IPS-20b (cell line): ENCODE results near the gene PPP1R7.

ENCODE experiments used
- H3K27ac ChIP-seq: one replicate; pipeline ENCODE4 v1.5.1; 2013; ENCODE audit warnings: low read length
- H3K27me3 ChIP-seq: 2 replicates; pipeline ENCODE4 v1.6.1; 2013; ENCODE audit warnings: mild to moderate bottlenecking, low read length, inconsistent platforms; ENCODE audit not compliant: insufficient read depth
- H3K36me3 ChIP-seq: 2 replicates; pipeline ENCODE4 v1.6.1; 2013; ENCODE audit warnings: low read depth, mild to moderate bottlenecking, inconsistent platforms, low read length, moderate library complexity; ENCODE audit not compliant: insufficient read depth
- H3K4me1 ChIP-seq: 2 replicates; pipeline ENCODE4 v1.6.1; 2013; ENCODE audit warnings: mild to moderate bottlenecking, control low read depth, inconsistent platforms, low read length, moderate library complexity; ENCODE audit not compliant: insufficient read depth
- H3K4me3 ChIP-seq: 2 replicates; pipeline ENCODE4 v1.5.1; 2013; ENCODE audit warnings: mild to moderate bottlenecking, low read length, inconsistent platforms
- H3K9ac ChIP-seq: 2 replicates; pipeline ENCODE4 v1.6.1; 2013; ENCODE audit warnings: low read depth, mild to moderate bottlenecking, inconsistent platforms, low read length, moderate library complexity
- H3K9me3 ChIP-seq: 2 replicates; pipeline ENCODE4 v1.6.1; 2013; ENCODE audit warnings: mild to moderate bottlenecking, low read depth, low read length, inconsistent platforms; ENCODE audit not compliant: insufficient read depth

Gene PPP1R7

DNA sequence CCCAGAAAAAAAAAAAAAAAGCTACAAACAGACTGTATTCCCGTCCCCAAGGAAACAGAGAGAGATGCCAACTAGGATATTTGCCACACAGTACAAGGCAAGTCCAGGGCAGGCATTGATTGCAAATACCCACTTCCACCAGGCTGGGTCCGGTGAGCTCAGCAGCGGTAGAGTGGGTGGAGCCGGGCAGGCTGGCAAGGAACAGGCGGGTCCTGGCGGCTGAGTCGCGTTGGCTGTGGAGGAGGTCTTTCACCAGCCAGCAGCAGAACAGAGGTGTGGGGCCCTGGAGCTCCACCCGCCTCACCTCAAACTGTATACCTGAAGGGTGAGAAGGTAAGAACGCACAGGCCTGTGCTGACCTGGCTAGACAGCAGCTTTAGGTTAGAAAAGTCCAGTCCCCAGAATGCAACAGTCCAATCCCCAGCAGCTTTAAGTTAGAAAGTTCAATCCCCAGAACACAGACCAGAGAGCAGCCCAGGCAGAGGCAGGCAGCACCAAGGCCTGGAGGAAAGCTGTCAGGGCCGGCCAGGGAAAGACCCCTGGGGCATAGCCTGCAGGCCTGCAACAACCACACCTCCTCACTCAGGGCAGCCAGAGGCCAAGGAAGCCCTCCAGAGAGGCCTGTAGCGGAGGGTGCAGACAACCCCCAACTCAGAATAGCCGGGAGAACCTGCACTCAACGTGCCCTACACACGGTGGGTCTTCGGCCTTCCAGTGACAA lies 26.3 kb upstream of the PPP1R7 start:
- Histone ChIP-seq H3K36me3 (peaks cover 48% of the 10 kb centered on the region), H3K27me3 (no peaks in the 10 kb centered on the region), H3K4me1 (no peaks in the 10 kb centered on the region), H3K9me3 (no peaks in the 10 kb centered on the region), H3K9ac (no peak overlapping the region), H3K27ac (no peak overlapping the region), H3K4me3 (no peak overlapping the region)

DNA sequence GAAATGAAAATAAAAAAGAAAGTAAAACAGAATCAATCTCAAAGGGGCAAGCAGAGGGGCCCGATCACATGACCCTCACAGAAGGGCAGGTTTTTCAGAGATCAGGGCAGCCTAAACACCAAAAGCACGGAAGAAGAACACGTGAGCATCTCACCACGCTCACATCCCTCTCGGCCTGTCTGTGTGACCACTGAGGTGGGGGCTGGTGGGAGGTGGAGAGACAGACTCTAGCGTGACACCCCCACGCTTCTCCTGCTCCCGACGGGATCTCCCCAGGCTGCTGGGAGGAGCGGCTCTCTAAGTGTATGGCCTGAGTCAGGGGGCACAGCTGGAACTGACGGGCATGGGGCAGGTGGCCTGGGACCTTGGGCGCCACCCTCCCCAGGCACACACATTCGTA lies 24.6 kb upstream of the PPP1R7 start:
- Histone ChIP-seq H3K36me3 (peaks cover 52% of the 10 kb centered on the region), H3K27ac (no peak overlapping the region), H3K4me1 (no peaks in the 10 kb centered on the region), H3K27me3 (no peaks in the 10 kb centered on the region), H3K9me3 (no peaks in the 10 kb centered on the region), H3K9ac (no peak overlapping the region), H3K4me3 (no peak overlapping the region)

DNA sequence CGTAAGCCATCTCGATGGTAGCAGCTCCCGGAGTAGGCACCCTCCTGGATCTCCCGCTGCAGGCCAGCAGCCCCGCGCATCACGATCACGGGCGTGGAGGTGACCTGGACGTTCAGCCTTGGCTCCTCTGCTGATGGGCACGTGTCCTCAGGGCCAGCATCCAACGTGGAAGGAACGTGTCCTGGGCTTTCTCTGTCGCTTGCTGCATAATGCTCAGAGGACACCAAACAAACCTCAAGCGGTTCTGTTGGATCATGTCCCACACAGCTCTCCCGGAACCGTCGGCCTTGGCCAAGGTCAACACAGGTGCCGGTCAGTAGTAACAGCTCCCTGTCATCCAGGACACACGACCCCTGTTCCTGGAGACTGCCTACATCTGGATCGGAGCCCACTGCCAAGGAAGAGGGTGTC lies 24.1 kb upstream of the PPP1R7 start:
- H3K27ac ChIP-seq = no peak overlapping the region
- no peaks in the 10 kb centered on the region for H3K9me3 ChIP-seq
- H3K9ac ChIP-seq = no peak overlapping the region
- H3K27me3 ChIP-seq = no peaks in the 10 kb centered on the region
- no peaks in the 10 kb centered on the region for H3K4me1 ChIP-seq
- H3K36me3 ChIP-seq = peaks cover 49% of the 10 kb centered on the region
- no peak overlapping the region for H3K4me3 ChIP-seq

DNA sequence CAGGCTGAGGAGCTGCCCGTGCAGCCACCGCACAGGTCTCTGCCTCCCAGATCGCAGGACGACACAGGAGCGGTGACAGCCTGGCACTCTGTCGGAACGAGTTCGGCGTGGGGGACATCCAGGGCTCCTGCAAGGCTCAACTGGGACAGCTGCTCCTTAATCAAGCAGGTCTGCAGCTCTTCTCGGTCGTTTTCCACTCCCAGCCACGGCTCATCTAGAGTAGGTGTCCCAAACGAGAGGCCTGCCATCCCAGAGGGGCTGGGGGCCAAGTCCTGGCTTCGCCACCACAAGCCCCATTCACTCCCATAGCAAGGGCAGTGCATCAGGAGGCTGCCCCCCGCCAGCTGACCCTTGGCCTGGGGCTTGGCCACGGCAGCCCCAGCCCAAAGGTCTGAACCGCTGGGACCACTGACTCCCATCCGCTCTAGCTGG lies 23.5 kb upstream of the PPP1R7 start:
- H3K27me3 ChIP-seq = no peaks in the 10 kb centered on the region
- no peak overlapping the region for H3K27ac ChIP-seq
- H3K36me3 ChIP-seq = peaks cover 45% of the 10 kb centered on the region
- no peak overlapping the region for H3K9ac ChIP-seq
- H3K4me1 ChIP-seq = no peaks in the 10 kb centered on the region
- no peaks in the 10 kb centered on the region for H3K9me3 ChIP-seq
- H3K4me3 ChIP-seq = no peak overlapping the region

DNA sequence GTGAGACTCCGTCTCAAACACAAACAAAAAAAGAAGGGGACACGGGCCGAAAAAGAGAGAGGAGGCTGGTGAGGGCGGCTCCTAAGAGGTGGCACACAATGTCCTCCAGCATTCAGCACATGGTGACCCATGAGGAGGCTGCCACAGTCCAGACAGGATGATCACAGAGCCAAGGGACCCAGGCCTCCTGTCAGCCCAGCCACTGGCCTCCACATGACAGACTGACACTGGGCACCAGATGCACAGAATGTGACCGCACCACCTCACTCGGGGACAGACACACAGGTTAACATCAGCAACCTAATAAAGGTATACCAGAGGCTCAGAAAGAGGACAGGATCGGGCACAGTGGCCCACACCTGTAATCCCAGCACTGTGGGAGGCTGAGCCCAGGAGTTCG lies 22.0 kb upstream of the PPP1R7 start:
- Histone ChIP-seq H3K36me3 (peaks cover 47% of the 10 kb centered on the region), H3K27ac (no peak overlapping the region), H3K9ac (no peak overlapping the region), H3K9me3 (no peaks in the 10 kb centered on the region), H3K27me3 (no peaks in the 10 kb centered on the region), H3K4me3 (no peak overlapping the region), H3K4me1 (no peaks in the 10 kb centered on the region)

DNA sequence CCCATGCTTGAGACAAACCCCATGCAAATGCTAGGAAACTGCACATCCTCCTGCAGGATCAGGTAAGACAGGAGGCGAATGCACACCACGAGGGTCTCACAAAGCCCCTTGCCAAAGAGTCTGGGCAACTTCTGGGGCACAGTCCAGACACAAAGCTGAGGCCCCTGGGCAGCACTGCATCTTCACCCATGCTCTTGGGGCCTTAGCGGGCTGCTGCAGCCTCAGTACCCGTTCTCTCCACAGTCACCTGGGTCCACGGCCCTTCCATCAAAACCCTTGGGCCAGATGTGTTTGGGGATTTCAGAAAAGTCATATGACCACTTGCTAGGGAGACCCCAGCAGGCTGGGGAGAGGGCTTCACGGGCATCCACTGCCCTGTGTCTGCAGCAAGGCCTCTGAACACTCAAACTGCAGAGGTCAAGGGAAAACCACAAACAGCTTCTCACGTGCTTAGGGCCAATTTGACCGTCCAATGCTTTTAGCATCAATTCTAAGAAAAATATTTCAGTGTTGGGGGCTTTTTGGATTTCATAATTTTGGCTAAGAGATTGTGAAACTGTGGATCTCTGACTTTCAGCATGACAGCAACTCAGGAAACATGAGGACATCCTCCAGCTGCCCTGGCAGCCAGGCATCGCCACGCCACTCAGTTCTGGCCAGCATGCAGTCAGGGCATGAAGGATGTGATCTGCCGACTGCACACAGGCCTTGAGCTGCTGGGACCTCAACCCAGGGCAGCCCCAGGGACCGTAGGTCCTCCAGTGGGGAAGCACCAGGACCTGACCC lies 21.0 kb upstream of the PPP1R7 start:
- Histone ChIP-seq H3K36me3 (peaks cover 43% of the 10 kb centered on the region), H3K4me1 (no peaks in the 10 kb centered on the region), H3K27ac (no peak overlapping the region)

DNA sequence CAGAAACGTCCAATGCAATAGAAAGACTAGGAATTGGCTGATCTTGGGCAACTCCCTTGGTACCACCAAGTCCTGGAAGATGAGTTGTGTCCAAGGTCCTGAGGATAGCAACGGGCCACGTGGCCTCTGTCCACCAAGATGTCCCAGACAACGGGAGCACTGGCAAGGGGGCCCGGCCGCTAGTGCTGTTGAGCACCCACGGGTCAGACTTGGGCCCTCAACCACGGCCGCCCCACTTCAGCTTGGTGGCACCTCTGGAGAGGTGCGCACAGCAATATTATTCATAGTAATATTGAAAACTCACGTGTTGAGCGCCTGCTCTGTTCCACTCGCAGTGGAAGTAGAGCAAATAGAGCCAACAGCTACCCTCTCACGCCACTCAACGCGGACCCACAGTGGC lies 20.0 kb upstream of the PPP1R7 start:
- Histone ChIP-seq H3K27me3 (no peaks in the 10 kb centered on the region), H3K4me3 (no peak overlapping the region), H3K9me3 (no peaks in the 10 kb centered on the region), H3K36me3 (peaks cover 49% of the 10 kb centered on the region), H3K27ac (no peak overlapping the region), H3K9ac (no peak overlapping the region), H3K4me1 (no peaks in the 10 kb centered on the region)

More for the DNA sequence above, 21.0 kb upstream of the PPP1R7 start:
- no peaks in the 10 kb centered on the region for H3K27me3 ChIP-seq
- H3K9me3 ChIP-seq = no peaks in the 10 kb centered on the region
- no peak overlapping the region for H3K9ac ChIP-seq
- no peak overlapping the region for H3K4me3 ChIP-seq

DNA sequence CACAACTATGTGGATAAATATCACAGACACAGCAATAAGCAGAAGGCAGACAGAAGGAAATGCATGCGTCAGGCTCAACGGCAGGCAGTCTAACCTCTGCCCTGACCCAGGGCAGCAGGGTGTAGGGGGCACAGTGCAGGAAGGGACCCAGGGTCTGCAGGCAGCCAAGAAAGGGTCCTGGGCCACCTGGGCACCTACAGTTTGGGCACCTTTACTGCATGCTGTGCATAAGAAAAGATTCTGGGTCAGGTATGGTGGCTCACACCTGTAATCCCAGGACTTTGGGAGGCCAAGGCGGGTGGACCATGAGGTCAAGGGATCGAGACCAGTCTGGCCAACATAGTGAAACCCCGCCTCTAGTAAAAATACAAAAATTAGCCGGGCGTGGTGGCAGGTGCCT lies 18.7 kb upstream of the PPP1R7 start:
- H3K9ac ChIP-seq = no peak overlapping the region
- no peak overlapping the region for H3K27ac ChIP-seq
- peaks cover 52% of the 10 kb centered on the region for H3K36me3 ChIP-seq
- no peak overlapping the region for H3K4me3 ChIP-seq
- H3K27me3 ChIP-seq = no peaks in the 10 kb centered on the region
- H3K9me3 ChIP-seq = no peaks in the 10 kb centered on the region
- no peaks in the 10 kb centered on the region for H3K4me1 ChIP-seq

DNA sequence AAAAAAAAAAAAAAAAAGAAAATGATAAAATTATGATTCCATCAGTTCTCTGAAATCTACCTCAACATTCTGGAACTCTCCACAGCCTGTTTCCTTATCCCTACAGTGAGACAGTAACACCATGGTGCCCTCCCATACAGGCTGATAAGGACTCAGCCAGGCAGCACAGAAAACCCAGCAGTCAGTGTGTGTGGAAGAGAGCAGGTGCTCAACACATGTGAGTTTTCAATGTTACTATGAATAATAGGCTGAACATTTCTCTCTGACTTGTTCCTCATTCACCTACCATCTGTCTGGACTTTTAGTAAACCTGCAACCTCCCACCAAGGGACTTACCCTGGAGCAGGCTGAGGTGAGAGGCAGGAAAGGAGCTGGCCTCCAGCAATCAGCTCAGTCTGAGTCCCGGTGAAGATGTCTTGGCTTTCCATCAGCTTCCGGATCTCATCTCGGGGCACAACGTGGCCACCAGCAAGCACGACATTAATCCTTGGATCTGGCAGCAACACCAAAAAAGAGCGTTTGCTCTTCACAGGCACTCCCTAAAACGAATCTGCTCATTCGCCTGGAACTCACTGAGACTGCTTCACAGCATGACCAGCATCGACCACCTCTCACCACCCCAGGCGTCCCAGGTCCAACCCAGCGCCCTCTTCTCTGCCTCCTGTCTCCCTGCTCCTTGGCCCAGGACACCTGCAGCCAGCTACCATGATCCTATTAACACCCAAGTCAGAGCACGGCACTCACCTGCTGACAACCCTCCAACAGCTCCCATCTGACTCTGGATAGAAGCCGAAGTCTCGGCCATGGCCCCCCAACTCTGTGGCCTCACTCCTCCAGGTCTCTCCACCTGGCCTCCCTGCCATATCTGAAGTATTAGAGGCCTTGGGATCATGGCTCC lies 17.5 kb upstream of the PPP1R7 start:
- no peaks in the 10 kb centered on the region for H3K9me3 ChIP-seq
- no peaks in the 10 kb centered on the region for H3K27me3 ChIP-seq
- no peaks in the 10 kb centered on the region for H3K4me1 ChIP-seq
- no peak overlapping the region for H3K4me3 ChIP-seq
- no peak overlapping the region for H3K27ac ChIP-seq
- peaks cover 52% of the 10 kb centered on the region for H3K36me3 ChIP-seq
- no peak overlapping the region for H3K9ac ChIP-seq

DNA sequence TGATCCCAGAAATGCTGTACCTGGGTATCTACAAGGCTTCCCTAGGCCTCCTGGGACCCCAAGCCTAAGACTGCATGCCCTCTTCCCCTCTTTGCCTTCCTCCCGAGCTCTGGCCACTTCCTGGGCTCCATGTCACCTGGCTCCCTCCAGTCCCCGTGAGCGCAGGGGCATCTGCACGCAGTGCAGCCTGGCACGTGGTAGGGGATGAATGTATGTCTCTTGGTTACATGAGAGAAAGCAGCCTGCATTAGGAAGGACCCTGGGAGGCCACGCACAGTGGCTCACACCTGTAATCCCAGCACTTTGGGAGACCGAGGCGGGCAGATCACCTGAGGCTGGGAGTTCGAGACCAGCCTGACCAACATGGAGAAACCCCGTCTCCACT lies 16.8 kb upstream of the PPP1R7 start:
- Histone ChIP-seq H3K36me3 (peaks cover 58% of the 10 kb centered on the region), H3K4me1 (no peaks in the 10 kb centered on the region), H3K27ac (no peak overlapping the region), H3K9me3 (no peaks in the 10 kb centered on the region), H3K9ac (no peak overlapping the region), H3K27me3 (no peaks in the 10 kb centered on the region), H3K4me3 (no peak overlapping the region)

DNA sequence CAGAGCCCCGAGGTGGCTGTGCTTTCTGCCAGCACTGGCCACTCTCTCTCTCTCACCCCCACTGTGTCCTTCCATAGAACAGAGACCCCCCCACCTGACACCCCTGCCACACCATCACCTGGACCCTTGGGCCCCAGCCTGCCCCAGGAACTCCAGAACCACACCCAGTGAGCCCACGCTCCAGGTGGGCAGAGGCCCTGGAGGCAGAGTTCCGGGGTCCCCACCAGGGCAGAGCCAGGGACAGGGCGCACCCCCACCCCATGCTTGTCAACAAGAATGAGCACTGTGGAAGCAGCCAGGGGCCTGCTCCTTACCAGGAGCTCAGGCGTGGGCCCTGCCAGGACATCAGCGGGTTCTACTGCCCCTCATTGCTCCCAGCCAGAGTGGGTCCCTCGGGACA lies 15.6 kb upstream of the PPP1R7 start:
- H3K9ac ChIP-seq = no peak overlapping the region
- H3K27me3 ChIP-seq = no peaks in the 10 kb centered on the region
- no peak overlapping the region for H3K27ac ChIP-seq
- peaks cover 70% of the 10 kb centered on the region for H3K36me3 ChIP-seq
- no peak overlapping the region for H3K4me3 ChIP-seq
- H3K9me3 ChIP-seq = no peaks in the 10 kb centered on the region
- H3K4me1 ChIP-seq = no peaks in the 10 kb centered on the region
